Astrocyte (in vitro differentiated cells and primary cell): ENCODE results near the gene SRPRA.

Experiments used
- EZH2 ChIP-seq: IDR thresholded peaks from 2 replicates; pipeline ENCODE4 v1.6.1; 2012; ENCODE audit warnings: mild to moderate bottlenecking, low read length, inconsistent platforms; ENCODE audit not compliant: insufficient read depth
- TF ChIP-seq, protein P1 (sequence below): IDR thresholded peaks from 2 replicates; pipeline ENCODE4 v1.5.1; 2011; ENCODE audit warnings: low read depth, mild to moderate bottlenecking, inconsistent platforms, low read length, moderate library complexity; ENCODE audit not compliant: insufficient read depth

GRCh38 chr11:126277780-126278179 is 9.1 kb upstream of the SRPRA start:
- TF ChIP-seq, protein P1, sequence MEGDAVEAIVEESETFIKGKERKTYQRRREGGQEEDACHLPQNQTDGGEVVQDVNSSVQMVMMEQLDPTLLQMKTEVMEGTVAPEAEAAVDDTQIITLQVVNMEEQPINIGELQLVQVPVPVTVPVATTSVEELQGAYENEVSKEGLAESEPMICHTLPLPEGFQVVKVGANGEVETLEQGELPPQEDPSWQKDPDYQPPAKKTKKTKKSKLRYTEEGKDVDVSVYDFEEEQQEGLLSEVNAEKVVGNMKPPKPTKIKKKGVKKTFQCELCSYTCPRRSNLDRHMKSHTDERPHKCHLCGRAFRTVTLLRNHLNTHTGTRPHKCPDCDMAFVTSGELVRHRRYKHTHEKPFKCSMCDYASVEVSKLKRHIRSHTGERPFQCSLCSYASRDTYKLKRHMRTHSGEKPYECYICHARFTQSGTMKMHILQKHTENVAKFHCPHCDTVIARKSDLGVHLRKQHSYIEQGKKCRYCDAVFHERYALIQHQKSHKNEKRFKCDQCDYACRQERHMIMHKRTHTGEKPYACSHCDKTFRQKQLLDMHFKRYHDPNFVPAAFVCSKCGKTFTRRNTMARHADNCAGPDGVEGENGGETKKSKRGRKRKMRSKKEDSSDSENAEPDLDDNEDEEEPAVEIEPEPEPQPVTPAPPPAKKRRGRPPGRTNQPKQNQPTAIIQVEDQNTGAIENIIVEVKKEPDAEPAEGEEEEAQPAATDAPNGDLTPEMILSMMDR = no peak
- no peak for TF ChIP-seq EZH2
